Calu3 (cell line): ENCODE data around the gene LRRK1. TPM values are rescaled to one million over a fixed set of nuclear protein-coding genes. Genes with fewer than 3 reads are reported as not detected.

Experiments used
- BruUV-seq: library from RNA; stranded (reverse); fragments of 400-500 nt; replicated peaks from 2 replicates; lab custom pipeline; 2021; lab: Mats Ljungman, UMichigan
- CTCF ChIA-PET: fragments of 300-600 bp; sonication (Branson Sonifier 250); formaldehyde crosslinking; loops from one replicate; lab custom pipeline; 2022; ENCODE audit warnings: antibody characterized with exemption; lab: Charles Lee
- DNase-seq: peaks from one replicate; pipeline ENCODE4 v3.0.0; 2022
- H3K27ac Mint-ChIP-seq: one replicate; pipeline ENCODE4 v1.8.0; 2022; ENCODE audit warnings: mixed read lengths; ENCODE audit not compliant: unreplicated experiment
- H3K27me3 Mint-ChIP-seq: one replicate; pipeline ENCODE4 v1.8.0; 2022; ENCODE audit warnings: mixed read lengths; ENCODE audit not compliant: unreplicated experiment
- H3K36me3 Mint-ChIP-seq: one replicate; pipeline ENCODE4 v1.8.0; 2022; ENCODE audit warnings: mild to moderate bottlenecking, moderate library complexity, mixed read lengths; ENCODE audit not compliant: insufficient read depth, unreplicated experiment
- H3K4me1 Mint-ChIP-seq: one replicate; pipeline ENCODE4 v1.8.0; 2022; ENCODE audit warnings: mild to moderate bottlenecking, low read depth, mixed read lengths; ENCODE audit not compliant: unreplicated experiment
- H3K4me3 Mint-ChIP-seq: one replicate; pipeline ENCODE4 v1.8.0; 2022; ENCODE audit warnings: mild to moderate bottlenecking, low read depth, moderate library complexity, mixed read lengths; ENCODE audit not compliant: unreplicated experiment
- H3K9me3 Mint-ChIP-seq: one replicate; pipeline ENCODE4 v1.8.0; 2022; ENCODE audit warnings: low read depth, mixed read lengths; ENCODE audit not compliant: unreplicated experiment
- CTCF ChIP-seq: fragments of 200-600 bp; IDR thresholded peaks from one replicate; pipeline ENCODE4 v1.8.0; 2022; ENCODE audit warnings: antibody characterized with exemption; ENCODE audit not compliant: unreplicated experiment
- intact Hi-C: fragments of 100-400 bp; cut with micrococcal nuclease; formaldehyde crosslinking; loops from one replicate; pipeline ENCODE4 v1.10.0; 2022; ENCODE audit not compliant: unreplicated experiment
- total RNA-seq: library from RNA; stranded (reverse); gene quantifications from 2 replicates; pipeline ENCODE4 v1.2.3, GENCODE V29; 2022

The LRRK1 gene
- total RNA-seq, 1 experiment from 2014 or later, result 21.3 TPM

GRCh38 chr15:100985401-100985800 is 66.2 kb downstream of the LRRK1 start:
- CTCF ChIA-PET, result no interaction called here
- no TSS peak for BruUV-seq
- intact Hi-C loops, result no loop called here
- DNase-seq, result no peak
- Mint-ChIP-seq H3K4me3 (no peak overlapping the region), H3K27me3 (no peaks in the 10 kb centered on the region), H3K27ac (no peak overlapping the region), H3K4me1 (peaks cover 20% of the 10 kb centered on the region), H3K9me3 (no peaks in the 10 kb centered on the region), H3K36me3 (no peaks in the 10 kb centered on the region)
- TF ChIP-seq CTCF, result no peak

- Mint-ChIP-seq H3K9me3 (no peaks in the 10 kb centered on the region), H3K4me3 (peak overlapping the region; percentile 3), H3K27ac (peak overlapping the region; percentile 3), H3K4me1 (peaks cover 20% of the 10 kb centered on the region), H3K36me3 (no peaks in the 10 kb centered on the region), H3K27me3 (no peaks in the 10 kb centered on the region)
- intact Hi-C loops, result no loop called here
- no TSS peak for BruUV-seq
- no peak for TF ChIP-seq CTCF
- CTCF ChIA-PET, result interaction anchor here (0.6 to 1.6 kb wide), 4 partner anchors 9 to 328 kb away, joined by 3 to 6 read pairs (median 4); no protein-coding TSS in a partner anchor
- DNase-seq, result no peak
Measured at GRCh38 chr15:100986158-100986896, 67.2 kb downstream of the LRRK1 start.

GRCh38 chr15:100987143-100987542 is 68.0 kb downstream of the LRRK1 start:
- Mint-ChIP-seq H3K4me3 (no peak overlapping the region), H3K27me3 (no peaks in the 10 kb centered on the region), H3K36me3 (no peaks in the 10 kb centered on the region), H3K4me1 (peaks cover 20% of the 10 kb centered on the region), H3K9me3 (no peaks in the 10 kb centered on the region), H3K27ac (no peak overlapping the region)
- no TSS peak for BruUV-seq
- no peak for TF ChIP-seq CTCF
- CTCF ChIA-PET, result interaction anchor here (0.7 to 1.6 kb wide), 2 partner anchors 20 to 29 kb away, joined by 3 read pairs; no protein-coding TSS in a partner anchor
- intact Hi-C loops, result no loop called here
- DNase-seq, result no peak

- Mint-ChIP-seq H3K36me3 (no peaks in the 10 kb centered on the region), H3K27ac (no peak overlapping the region), H3K4me1 (peaks cover 20% of the 10 kb centered on the region), H3K27me3 (no peaks in the 10 kb centered on the region), H3K4me3 (no peak overlapping the region), H3K9me3 (no peaks in the 10 kb centered on the region)
- TF ChIP-seq CTCF, result no peak
- CTCF ChIA-PET, result no interaction called here
- no peak for DNase-seq
- BruUV-seq, result no TSS peak
- intact Hi-C loops, result no loop called here
Measured at GRCh38 chr15:100988297-100988696, 69.1 kb downstream of the LRRK1 start.
